HG03469 (cell line): Measurements from ENCODE around the gene ASB12.
A peak's percentile ranks its signal among the peaks of the same experiment; 100 is the strongest.
"Not testable (repeated sequence)": the region's sequence is repeated elsewhere in the genome, so short reads cannot be mapped to it uniquely, and the experiment has no call there.

ENCODE experiments used
- ATAC-seq: cut with Tn5 transposase; IDR thresholded peaks from one replicate; pipeline ENCODE4 v1.9.1; 2021; ENCODE audit warnings: mild to moderate bottlenecking, moderate library complexity, moderate number of reproducible peaks; ENCODE audit not compliant: unreplicated experiment

Gene ASB12, protein sequence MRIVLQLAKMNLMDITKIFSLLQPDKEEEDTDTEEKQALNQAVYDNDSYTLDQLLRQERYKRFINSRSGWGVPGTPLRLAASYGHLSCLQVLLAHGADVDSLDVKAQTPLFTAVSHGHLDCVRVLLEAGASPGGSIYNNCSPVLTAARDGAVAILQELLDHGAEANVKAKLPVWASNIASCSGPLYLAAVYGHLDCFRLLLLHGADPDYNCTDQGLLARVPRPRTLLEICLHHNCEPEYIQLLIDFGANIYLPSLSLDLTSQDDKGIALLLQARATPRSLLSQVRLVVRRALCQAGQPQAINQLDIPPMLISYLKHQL

DNA sequence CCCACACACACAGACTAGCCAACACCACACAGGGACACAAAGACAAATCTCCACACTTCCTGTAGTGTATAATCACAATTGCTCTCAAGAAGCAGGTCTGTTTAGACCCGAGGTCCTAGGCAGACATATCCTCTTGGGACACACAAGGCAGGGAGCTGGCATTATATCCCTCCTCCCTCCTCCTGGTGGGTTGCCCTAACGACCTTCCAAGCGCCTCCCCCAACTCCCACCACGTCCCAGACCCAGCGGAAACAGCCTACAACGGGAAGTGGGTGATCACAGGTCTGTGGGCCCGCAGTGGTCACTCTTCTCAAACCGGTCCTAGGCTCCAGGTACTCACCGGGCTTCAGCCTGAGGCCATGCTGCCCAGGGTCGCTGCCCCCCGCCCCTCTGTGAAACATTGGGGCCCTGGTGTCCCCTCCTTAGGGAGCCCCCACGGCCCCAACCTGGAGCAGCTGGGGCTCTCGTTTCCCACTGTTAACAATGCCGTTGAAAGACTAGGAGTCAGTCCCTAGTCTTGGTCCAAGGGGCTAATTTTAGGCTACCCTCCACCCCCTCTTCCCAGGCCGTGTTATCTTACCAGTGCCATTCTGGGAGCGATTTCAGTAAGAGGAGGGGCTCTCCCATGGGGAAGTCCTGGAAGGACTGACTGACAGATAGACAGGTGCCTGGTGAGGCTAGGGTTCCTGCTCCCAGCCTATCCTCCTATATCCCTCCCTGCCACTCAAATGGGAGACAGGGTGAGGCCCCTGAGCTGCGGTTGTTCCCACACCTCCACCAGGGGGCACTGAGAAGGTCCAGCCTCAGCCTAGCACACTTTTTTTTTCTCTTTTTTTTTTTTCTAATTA lies at the start of gene ASB12:
Gene ASB12 (minus strand): TSS at position 485 of the 848 bp plus-strand sequence. CDS start 4,957 bp downstream, outside the sequence.
- no peak for ATAC-seq

DNA sequence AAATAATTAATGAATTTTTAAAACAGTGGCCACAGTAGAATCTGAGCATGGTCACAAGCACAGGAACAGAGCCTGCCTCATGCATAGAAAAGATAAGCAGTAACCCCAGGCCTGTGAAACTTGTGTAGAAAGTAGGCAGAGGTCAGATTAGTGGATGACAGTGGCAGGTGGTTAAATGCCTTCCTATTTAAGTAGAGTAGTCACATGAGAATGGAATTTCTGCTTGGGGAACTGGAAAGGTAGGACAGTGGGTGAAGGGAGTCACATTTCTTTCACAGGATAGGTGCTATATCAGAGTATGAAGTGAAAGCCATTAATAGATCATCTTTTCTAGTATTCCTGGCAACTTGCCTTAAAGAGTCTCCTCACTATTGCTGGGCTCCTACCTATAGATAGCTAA lies 34.9 kb upstream of the ASB12 start:
- no peak for ATAC-seq

DNA sequence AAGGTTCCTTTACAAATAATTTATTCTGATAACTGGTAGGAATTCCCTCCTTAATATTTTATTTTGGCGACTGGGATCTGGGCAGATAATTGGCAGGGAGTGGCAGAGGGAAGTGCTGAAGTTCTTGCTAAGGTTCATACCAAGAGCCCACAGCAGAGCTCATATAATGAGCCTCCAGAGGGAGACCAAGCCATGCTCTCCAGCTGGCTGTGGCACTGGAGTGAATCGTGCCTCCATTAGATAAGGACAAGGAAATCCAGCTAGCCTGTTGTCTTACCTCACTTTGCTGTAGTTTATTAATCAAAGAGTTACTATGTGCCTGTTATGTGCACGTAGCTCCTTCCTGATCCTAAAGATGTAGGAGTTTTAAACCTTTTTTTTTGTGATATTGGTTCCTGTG lies 1.3 kb downstream of the ASB12 start:
- no peak for ATAC-seq

DNA sequence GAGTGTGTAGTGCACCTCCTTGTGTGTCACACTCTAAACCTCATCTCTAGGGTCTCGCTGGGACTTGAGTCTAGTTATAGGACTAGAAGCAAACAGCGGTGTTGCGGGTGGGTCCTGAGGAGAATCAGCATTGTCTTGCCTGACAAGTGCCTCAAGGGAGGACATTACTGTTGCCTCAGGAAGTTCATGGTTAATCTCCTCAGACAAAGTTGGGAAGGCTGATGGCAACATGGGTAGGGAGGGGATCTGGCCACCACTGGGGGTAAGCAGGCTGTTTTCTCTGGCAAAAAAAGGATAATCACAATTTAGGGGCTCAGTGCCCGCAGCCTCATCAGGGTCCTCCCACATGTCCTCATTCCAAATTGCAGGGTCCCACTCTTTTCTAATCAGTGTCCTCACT lies 12.4 kb downstream of the ASB12 start:
- ATAC-seq = no peak

DNA sequence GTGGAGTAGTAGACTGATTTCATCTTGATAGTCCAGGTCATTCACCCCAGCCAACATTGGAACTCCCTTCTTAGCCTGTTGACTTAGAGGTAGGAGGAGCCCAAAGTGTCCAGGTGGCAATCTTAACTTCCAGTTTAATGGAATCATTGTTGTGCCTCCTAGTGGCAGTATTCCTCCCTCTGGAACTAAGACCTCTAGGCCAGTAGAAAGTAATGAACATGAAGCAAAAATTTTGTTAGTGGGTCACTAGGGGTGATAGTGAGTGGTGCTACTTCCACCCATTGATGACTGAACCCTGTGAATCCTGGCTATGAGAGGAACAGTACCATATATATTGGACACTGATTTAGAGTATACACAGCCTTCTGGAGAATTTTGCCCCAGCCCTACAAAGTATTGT lies 16.4 kb downstream of the ASB12 start:
- not testable (repeated sequence) for ATAC-seq

DNA sequence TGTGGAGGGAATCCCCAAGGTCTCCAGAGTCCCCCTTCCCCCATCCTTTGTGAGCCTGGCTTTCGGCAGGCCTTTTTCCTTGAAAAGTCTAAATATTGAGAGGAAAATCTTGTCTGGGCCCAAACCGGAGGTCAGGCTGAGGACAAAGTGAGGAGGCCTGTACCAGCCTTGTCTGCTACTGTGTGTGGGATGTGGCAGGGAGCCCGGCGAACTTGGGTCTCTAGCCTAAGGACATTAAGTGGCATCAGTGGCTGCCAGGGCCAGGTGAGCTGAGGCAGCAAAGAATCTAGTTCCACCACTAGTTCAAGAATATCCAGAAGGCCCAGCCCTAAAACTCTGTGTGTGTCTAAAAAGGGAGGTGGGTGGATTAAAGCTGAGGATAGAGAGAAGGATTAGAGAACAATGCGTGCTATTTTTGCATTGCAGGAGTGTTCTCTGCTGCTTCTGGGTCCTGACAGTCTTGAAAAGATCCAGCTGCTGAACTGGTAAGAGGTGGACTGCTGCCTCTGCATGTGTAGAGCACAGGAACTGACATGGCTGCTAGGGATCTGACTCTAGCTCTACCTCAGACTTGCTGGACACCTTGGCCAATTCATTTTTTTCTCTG lies 23.7 kb downstream of the ASB12 start:
- no peak for ATAC-seq

DNA sequence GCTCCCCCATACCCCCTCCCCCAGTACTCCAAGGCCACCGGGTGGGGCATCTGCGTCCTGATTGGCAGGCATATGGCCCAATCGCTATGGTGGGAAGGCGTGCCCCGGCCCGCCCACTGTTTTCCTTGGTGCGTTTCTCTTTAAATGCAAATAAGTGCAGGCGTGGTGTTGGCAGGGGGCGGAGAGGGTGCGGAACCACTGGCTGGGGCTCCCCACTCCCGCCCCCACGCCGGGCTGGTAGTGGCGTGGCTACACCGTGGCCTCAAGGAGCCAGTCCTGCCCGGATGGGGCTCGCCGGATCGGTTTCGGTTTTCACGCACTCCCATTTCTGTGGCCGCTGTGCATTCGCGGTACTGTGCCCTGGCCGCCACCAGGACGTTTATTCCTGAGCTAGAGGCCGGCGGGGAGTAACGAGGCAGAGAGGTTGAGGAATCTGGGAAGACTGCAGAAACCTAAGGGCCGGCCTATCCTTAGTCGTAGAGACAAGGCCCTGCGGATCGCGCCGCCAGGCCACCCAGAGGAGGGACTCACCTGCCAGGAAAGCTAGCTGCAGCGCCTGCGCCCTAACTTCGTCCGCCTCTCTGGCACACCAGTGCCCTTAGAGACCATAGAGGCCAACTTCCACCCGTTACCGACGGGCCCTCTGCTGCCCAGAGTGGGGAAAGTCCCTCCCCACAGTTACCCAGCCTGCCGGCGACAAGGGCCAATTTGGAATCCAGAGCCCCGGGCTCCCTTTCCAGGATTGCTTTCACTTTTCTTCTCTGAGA lies 24.5 kb downstream of the ASB12 start:
- ATAC-seq = peak; percentile 87

DNA sequence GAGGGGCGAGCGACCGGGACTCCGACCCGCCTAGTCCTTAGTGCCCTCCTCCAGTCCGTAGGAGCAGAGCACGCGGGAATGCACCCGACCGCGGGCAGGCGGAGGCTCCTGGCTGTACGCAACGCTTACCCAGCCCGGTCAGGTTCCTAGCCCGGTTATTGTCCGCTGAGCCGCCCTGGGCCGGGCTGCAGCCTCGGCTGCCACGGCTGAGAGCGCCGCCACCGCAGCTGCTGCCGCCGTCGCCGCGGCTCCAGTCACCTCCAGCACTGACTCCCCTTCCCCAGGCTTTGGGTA lies 25.0 kb downstream of the ASB12 start, which contains the start of gene AMER1:
Gene AMER1 (minus strand): TSS at position 268 of the 294 bp plus-strand sequence. CDS start 12,422 bp downstream, outside the sequence.
- peak; percentile 23 for ATAC-seq

DNA sequence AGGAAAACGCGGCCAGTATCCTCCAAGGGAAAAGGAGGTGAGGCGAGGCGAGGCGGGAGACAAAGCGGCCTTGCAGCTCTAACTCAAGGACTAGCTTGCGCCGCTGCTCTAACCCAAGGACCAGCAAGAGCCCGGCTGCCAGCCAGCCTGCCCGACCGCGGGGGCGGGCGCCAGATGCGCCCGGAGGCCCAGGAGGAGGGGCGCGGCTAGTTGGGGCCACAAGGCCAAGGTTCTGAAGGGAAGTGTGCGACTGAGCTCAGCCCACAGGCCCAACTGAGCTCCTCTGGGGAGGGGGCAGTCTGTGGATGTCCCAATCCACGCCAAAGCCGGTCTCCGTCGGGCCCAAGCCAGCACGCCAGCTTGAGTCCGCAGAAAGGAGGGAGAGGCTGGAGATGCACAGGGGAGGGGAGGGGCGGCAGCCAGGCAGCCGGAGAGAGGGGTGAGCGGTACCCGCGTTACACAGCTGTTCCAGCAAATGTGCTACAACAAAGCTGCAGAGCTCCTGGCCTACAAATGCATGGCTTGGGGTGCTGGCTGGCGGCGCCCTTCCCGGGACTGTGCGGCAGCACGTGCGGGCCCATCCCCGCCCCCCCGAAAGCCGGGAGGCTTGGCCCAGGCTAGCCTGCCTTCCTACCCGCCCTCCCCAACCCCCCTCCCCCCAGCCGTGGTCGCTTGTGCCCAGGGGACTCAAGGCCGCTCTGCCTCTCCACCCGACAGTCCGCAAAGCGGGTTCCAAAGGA lies 25.5 kb downstream of the ASB12 start:
- no peak for ATAC-seq

DNA sequence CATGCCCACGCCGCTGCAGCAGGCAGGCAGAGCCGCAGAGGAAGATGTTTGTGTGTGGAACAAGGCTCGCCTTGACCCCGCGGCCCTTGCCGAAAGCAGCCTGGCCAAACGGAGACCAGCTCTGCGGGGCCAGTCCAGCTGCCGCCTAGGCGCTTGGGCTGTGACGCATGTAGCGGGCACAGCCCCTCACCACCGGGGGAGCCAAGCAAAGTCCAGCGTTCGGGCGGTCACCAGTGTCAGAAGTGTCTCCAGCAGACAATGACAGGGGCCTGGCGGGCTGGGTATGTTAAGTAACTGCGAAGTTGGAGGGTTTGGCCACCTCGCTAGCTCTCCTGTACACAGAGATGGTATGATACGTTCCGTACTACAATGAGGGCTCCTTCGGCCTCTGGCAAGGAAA lies 26.2 kb downstream of the ASB12 start:
- no peak for ATAC-seq

DNA sequence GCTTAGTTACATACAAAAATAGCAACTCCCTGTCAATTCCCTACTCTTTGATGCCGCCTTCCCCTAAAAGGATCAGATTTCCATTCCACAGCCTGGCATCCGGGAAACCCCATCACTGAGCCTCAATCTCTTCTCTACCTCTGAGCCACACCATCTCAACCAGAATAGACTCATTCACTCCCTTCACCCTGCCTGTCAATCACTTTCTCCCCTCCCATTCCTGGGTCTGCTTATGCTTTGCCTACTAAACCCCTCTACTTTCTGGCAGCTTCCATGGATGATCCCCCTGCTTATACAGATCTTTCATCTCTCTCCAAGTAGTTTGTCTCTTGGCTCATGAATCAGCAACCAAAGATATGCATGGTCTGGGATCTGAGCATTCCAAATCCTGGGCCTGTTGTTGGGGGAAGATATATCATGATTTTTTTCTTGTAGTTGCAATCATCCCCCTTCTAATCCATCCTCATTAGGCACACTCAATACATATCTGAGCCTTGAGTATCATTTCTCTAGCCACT lies 27.5 kb downstream of the ASB12 start:
- no peak for ATAC-seq

DNA sequence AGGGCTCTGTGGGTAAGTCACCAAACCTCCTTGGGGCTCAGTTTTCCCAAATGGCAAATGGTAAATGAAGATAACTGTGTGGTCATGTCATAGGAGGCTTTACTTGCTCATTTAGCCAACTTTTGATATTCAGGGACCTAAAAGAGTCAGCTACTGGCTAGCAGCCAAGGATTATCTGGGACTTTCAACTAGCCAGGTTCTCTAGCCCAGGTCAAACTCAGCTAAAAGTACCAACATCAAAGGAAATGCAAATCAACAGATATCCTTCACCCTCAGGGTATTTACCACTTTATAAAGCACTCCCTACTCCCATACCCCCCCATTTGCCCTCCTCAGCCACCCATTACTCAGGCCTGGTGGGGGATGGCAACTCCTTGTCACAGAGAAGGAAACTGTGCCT lies 32.4 kb downstream of the ASB12 start:
- ATAC-seq = no peak

DNA sequence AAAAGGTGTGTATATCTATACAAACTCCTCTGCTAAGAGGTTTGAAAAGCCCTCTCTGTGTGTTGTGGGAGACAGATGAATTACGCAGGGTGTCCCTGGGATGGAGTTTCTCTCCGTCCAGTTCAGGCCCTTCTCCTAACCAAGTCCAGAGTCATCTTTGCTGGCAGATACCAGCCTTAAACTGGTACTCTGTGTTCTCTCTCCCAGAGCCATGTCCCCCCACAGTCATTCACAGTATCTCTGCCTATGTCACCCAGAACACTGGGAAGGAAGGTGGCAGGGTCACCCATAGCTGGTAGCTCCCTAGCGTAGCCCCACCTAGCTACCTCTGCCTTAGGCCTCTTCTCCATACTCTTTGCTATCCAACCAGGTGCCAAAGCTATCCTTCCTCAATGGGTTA lies 33.8 kb downstream of the ASB12 start:
- no peak for ATAC-seq

DNA sequence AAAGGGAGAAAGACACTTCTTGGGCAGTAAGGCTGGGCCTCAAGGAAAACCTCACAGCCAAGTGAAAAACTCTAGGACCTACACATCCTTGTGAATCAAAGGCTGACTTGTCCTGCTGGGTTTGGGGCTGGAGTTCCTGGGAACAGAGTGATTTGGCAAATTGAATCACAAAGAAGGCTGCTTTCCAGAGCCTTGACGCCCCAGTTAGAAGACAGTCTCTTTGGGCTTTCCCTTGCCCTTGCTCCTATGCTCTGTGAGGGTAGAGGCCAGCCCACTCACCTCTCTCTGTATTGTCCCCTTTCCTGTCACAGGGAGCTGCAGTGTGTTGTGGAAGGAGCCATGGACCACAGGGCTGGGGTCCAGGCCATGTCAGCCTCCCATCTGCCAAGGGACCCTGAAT lies 34.5 kb downstream of the ASB12 start:
- no peak for ATAC-seq

DNA sequence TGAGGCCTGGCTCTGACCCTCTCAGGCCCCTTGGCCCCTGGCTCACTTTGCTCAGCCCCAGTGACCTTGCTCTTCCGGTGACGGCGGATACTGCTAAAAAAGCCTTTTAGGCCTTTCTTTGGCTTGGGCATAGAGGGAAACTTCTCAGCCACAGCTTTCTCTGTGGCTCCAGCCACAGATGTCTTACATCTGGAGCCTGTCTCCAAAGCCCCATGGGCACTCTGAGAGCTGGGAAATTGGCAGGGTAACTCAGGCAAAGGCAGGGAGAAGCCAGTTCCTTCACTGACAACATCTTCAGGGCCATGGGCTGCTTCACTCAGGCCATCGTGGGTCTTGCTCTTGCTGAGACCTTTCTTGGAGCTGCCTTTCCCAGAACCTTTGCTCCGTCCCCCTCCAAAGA lies 37.7 kb downstream of the ASB12 start:
- ATAC-seq = no peak

DNA sequence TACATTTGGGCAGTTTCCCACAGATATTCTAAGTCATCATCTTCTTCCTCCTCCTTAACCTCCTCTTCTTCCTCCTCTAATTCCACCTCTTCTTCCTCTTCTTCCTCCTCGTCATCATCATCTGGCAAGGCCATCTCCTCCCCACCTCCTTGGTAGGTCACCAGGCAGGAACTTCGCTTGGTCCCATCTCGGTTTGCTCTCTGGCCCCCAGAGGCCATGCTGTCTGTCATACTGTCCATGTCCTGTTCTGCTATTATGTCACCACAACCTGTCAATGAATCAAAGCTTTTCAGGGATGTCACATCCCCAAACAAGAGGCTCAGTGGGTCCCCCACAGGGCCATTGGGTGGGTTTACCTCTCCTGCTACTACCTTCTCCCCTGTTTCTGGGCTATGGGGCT lies 38.4 kb downstream of the ASB12 start:
- ATAC-seq = no peak

DNA sequence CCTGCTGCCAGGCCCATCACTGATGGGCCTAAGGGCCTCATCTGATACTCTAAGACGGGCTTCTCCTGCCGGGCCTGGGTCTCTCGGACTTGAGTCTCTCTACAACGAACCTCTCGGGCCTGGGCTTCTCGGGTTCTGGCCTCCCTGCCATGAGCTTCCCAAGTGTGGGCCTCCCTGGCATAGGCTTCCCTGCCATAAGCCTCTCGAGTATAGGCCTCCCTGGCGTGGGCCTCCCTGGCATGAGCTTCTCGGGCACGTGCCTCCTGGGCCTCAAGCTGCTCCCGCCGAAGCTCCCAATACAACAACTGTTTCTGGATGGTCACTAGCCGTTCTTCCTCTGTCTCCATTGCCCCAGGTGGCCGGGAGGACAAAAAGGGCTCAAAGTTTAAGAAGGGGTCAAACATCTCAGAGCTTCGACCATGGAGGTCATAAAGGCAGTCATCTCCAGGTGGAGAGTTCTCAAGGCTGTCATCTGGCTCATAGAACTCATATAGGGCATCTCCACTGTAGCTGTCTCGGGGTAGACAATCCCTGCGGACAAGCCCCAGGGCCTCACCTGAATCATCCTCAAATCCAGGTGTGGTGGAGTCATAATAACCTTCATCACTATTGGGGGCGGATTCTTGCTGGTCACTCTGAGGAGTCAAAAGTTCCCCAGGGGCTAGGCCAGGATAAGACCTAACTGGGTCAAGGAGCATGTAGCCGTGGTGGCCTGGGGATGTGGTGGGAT lies 39.0 kb downstream of the ASB12 start:
- ATAC-seq = no peak

DNA sequence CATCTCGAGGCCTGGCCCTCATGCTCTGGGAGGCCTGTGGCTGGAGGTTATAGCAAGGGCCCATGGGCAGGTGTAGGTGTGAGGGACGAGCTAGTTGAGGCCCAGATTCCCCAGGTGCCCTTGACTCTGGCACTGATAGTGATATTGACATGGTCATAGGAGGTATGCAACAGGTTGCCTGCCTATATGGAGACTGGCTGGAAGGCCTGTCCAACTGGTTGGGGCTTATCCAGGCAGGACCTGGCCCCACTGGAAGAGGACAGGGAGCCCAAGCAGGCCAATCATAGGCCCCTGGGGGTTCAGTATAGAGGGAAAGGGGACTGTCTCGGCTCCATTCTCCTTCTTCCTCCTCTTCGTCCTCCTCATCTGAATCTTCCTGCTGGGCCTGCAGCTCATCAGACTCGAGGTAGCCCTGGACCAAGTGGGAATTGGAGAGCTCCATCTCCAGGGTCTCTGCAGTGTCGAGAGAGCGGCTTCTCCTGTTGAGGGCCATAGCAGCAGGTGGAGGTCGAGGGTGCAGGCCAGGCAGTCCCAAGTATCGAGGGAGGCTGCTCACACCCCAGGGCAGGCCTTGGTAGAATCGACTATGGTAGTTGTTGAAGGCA lies 40.2 kb downstream of the ASB12 start:
- no peak for ATAC-seq

DNA sequence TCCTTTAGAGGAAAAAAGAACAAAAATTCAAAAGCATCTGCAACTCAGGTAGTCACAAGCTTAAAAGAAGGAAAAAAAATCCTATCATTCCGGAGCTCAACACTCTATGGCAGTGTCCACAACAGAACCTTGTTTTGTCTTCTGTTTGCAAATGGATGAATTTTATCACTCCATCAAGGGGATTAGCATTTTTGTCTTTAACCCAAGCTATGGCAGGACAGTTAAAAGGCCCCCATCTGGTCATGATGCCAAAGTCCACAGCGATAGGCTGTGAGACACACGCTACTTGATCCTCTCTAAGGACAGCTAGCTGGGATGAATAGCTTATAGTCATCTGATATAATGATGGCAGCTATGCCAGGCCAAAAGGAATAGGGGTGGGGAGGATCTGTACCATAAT lies 41.5 kb downstream of the ASB12 start:
- ATAC-seq = no peak
